KOPT-K1 (cell line): ENCODE results near the gene EFNA4.
A peak's percentile ranks its signal among the peaks of the same experiment; 100 is the strongest.

Experiments used
- H3K27ac ChIP-seq: fragments of 200-600 bp; sonication (generic); 2 replicates; pipeline ENCODE4 v1.5.1; 2016; ENCODE audit warnings: antibody characterized with exemption, mild to moderate bottlenecking, low read depth, low read length; ENCODE audit not compliant: poor library complexity, severe bottlenecking
- H3K36me3 ChIP-seq: fragments of 200-600 bp; sonication (generic); 2 replicates; pipeline ENCODE4 v1.5.1; 2017; ENCODE audit warnings: antibody characterized with exemption, mild to moderate bottlenecking, low read length, moderate library complexity; ENCODE audit not compliant: insufficient read depth
- H3K9me3 ChIP-seq: fragments of 200-600 bp; sonication (generic); 2 replicates; pipeline ENCODE4 v1.5.1; 2017; ENCODE audit warnings: antibody characterized with exemption, low read length, mild to moderate bottlenecking; ENCODE audit not compliant: insufficient read depth, poor library complexity, severe bottlenecking

EFNA4 gene, protein sequence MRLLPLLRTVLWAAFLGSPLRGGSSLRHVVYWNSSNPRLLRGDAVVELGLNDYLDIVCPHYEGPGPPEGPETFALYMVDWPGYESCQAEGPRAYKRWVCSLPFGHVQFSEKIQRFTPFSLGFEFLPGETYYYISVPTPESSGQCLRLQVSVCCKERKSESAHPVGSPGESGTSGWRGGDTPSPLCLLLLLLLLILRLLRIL

DNA sequence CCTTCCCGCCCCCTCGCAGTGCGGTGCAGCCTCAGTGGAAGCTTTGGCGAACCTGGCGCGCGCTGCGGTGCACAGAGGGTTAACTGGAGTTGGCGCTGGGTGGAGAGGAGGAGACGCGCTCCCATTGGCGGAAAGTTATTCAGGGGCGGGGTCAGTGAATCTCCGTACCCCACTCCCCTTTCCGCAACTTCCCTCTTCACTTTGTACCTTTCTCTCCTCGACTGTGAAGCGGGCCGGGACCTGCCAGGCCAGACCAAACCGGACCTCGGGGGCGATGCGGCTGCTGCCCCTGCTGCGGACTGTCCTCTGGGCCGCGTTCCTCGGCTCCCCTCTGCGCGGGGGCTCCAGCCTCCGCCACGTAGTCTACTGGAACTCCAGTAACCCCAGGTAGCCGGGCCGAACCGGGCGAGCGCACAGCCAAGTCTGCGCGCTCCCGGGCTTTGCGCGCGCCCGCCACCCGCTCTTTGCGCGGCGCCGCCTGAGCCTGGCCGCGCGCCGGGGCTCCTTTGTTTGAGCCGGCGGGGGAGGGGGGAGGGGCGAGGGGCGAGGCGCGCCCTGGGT, at the start of gene EFNA4:
Gene EFNA4 (plus strand): TSS at position 191 of the 561 bp plus-strand sequence. CDS start 84 bp downstream, at position 275.
- Histone ChIP-seq H3K36me3 (no peaks in the 10 kb centered on the region), H3K27ac (peak within 1 kb of the TSS; percentile 36), H3K9me3 (no peaks in the 10 kb centered on the region)

DNA sequence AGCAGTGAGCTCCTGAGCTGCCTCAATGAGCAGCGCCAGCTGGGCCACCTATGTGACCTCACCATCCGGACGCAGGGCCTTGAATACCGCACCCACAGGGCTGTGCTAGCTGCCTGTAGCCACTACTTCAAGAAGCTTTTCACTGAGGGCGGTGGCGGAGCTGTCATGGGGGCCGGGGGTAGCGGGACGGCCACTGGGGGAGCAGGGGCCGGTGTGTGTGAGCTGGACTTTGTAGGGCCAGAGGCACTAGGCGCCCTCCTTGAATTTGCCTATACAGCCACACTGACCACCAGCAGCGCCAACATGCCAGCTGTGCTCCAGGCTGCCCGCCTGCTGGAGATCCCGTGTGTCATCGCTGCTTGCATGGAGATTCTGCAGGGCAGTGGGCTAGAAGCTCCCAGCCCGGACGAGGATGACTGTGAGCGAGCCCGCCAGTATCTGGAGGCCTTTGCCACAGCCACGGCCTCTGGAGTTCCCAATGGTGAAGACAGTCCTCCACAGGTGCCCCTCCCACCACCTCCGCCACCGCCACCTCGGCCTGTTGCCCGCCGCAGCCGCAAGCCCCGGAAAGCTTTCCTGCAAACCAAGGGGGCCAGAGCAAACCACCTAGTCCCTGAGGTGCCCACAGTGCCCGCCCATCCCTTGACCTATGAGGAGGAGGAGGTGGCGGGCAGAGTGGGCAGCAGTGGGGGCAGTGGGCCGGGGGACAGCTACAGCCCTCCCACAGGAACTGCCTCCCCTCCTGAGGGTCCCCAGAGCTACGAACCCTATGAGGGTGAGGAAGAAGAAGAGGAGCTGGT, 48.6 kb upstream of the EFNA4 start:
- Histone ChIP-seq H3K9me3 (no peaks in the 10 kb centered on the region), H3K27ac (no peak overlapping the region), H3K36me3 (no peaks in the 10 kb centered on the region)

DNA sequence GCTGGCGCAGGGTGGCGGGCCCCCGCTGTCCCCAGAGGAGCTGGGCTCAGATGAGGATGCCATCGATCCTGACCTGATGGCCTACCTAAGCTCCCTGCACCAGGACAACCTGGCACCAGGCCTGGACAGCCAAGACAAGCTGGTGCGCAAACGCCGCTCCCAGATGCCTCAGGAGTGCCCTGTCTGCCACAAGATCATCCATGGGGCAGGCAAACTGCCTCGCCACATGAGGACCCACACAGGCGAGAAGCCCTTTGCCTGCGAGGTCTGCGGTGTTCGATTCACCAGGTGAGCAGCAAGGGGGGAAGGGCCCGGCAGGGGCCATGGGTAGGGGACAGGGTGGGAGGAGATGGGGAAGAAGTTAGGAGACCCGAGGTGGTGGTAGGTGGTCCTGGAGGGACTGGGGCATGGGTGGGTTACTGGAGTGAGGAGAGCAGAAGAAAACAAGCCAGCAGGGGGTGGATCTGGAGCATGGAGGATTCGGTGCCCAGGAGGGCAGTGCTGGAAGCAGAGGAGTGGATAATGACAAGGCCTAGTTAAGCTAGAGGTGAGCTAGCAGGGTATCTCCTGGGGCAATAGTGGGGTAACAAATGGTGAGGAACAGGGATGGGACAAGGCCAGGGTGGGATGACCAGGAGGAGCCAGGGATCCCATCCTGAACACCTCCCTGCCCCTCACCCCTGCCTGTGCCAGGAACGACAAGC, 47.9 kb upstream of the EFNA4 start:
- Histone ChIP-seq H3K27ac (no peak overlapping the region), H3K36me3 (no peaks in the 10 kb centered on the region), H3K9me3 (no peaks in the 10 kb centered on the region)

DNA sequence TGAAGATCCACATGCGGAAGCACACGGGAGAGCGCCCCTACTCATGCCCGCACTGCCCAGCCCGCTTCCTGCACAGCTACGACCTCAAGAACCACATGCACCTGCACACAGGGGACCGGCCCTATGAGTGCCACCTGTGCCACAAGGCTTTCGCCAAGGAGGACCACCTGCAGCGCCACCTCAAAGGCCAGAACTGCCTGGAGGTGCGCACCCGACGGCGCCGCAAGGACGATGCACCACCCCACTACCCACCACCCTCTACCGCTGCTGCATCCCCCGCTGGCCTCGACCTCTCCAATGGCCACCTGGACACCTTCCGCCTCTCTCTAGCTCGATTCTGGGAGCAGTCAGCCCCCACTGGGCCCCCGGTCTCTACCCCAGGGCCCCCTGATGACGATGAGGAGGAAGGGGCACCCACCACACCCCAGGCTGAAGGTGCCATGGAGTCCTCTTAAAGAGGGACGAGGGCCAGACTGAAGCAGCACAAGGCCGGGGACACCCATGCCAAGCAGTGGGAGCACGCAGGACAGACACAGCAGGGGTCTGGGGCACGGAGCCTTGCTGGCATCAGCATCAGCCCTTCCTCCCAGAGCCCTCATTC, 47.2 kb upstream of the EFNA4 start:
- H3K27ac ChIP-seq: no peak overlapping the region

DNA sequence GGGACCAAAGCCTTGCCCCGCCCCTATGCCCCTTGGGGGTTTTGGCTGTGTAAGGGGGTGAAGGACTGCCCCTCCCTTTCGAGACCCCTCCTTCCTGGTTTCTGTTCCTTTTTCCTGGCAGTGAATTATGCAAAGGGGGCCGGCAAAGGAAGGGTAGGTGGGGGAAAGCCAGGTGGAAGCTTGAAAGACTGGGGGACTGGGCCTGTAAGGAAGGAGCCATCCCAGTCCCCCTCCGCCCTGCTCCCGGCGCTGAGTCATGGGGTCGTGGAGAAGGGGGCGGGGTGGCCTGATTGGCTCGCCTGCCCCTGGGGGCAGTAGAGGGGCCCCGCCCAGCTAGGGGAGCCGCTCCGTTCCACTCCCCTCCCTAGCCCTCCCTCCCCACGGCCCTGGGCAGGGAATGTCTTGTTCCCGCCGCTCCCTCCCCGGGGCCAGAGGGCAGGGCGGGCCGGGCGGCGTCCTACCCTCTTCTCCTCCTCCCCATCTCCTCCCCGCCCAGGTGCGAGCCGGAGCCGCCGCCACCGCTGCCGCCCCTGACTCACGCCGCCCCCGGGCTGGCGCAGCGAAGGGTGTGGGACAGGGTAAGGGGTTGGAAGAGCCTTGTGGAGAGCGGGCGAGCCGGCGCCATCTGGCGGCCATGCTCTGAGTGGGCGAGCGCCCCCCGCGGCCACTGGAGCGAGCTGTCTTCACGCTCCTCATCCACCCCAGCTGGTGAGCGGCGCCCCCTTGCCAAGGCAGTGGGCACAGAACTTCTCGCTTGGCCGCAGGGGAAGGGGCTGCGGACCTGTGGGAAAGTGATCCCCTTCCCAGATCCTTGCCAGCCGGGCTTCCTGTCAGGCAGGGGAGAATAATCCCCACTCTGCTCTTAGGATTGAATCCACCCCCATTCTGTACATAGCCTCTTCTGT, 46.2 kb upstream of the EFNA4 start:
- Histone ChIP-seq H3K36me3 (no peaks in the 10 kb centered on the region), H3K27ac (no peak overlapping the region), H3K9me3 (no peaks in the 10 kb centered on the region)

More for the DNA sequence above, 47.2 kb upstream of the EFNA4 start:
- Histone ChIP-seq H3K36me3 (no peaks in the 10 kb centered on the region), H3K9me3 (no peaks in the 10 kb centered on the region)

DNA sequence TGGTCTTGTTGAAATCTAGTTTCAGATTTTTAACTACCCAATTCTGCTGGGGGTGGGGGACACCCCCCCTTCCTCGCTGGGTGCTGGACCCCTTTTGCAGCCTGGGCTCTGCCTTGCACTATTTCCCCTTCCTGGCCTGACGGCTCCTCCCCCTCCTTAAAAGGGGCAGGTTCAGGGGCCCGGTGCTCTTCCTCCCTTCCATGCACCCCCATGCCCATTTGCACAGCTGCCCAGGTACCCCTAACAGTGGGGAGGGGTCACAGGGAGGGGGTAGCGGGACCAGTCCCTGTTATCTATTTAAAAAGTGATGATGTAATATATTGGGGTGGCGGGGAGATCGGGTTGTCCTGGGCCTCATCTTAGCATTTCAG, 45.6 kb upstream of the EFNA4 start:
- H3K27ac ChIP-seq: no peak overlapping the region
- no peaks in the 10 kb centered on the region for H3K9me3 ChIP-seq
- H3K36me3 ChIP-seq: no peaks in the 10 kb centered on the region

DNA sequence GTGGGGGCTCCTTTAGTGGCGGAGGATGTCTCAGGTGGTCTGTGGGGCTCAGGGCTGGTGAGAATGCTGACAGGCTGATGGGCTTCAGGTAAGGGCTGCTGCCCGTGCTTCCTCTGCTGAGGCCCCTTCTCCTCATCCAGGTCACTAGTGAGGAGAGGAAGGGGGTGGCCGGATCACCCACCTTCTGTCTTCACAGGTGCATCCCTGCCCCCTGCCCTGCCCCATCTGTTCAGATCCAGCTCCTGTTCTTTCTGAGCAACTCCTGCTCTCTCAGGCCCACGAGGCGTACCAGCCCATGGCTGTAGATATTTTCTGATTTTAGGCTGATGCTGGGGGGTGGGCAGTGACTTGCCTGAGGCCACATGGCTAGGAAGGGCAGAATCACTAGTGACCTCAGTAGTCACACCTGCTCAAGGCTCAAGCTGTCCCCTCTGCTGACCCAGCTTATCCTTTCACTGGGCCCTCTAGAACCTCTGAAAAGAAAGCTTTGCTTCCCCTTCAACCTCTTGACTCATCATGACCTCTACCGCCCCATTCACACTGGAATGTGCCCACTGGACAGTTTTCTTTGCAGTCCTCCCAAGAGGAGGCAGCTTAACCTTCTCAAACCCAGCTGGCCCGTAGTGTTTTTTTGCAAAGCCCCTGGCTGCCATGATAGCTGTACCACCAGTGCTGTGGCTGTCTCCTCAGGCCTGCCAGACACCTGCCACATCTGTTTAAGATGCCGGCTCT, 44.8 kb upstream of the EFNA4 start:
- Histone ChIP-seq H3K36me3 (no peaks in the 10 kb centered on the region), H3K9me3 (no peaks in the 10 kb centered on the region), H3K27ac (no peak overlapping the region)

DNA sequence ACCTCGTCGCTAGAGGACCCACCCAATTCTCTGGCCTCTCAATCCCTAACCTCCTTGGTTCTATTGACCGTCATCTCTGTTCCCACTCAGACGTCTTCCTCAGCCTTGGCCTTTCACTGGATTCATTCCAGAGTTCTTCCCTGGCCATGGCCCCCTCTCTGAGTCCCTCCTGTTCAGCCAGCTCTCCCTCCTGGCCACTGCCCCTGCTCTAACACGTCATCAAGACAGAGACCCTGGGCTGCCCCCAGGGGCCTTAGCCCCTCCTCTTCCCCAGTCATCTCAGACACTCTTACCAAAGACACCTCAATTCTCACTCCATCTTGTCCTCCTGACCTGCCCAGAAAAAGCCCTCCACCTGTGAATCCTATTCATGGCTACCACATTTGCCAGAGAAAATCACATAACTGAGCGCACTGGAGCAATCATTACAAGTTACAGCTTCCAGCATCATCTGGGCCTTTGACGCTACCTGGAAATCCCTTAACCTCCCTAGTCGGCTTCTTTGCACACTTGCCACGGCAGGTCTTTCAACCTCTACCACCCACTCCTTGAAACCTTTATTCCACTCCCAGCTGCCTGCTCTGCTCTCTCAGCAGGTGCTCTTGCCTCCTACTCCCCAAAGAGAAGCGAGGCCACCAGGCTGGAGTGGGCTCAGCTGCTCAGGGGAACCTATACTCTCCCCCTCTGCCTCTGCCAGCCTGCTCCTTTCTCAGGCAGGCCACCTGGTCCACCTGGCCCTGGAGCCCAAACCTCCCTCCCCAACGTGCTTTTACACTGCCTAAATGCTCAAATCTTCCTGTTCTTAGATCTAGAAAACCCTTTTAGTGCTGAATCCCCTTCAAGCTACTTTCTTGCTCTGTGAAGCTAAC, 43.9 kb upstream of the EFNA4 start:
- no peaks in the 10 kb centered on the region for H3K9me3 ChIP-seq
- H3K36me3 ChIP-seq: no peaks in the 10 kb centered on the region
- H3K27ac ChIP-seq: no peak overlapping the region

DNA sequence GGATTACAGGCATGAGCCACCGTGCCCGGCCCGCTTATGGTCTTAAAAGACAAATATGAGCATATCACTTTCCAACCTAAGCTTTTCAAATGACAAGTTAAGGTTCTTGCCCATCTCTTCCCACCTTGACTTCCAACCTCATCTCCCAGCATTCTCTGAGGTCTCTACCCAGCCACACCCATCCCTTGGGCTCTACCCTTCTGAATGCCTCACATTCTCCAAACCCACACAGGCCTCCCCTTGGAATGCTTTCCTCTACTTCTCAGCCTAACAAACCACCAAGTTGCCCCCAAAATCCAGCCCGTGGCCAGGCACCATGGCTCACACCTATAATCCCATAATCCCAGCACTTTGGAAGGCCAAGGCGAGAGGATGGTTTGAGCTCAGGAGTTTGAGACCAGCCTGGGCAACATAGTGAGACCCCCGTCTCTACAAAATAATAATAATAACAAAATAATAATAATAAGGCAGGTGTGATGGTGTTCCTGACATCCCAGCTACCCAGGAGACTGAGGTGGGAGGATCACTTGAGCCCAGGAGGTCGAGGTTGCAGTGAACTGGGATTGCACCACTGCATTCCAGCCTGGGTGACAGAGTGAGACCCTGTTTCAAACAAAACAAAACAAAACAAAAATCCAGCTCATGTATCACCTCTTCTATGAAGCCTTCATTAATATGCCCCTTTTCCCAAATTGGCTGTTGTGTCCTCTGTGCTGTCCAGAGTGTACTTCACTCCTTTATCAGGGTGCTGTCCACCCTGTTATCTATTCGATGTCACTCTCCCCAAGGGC, 41.2 kb upstream of the EFNA4 start:
- H3K36me3 ChIP-seq: no peaks in the 10 kb centered on the region

DNA sequence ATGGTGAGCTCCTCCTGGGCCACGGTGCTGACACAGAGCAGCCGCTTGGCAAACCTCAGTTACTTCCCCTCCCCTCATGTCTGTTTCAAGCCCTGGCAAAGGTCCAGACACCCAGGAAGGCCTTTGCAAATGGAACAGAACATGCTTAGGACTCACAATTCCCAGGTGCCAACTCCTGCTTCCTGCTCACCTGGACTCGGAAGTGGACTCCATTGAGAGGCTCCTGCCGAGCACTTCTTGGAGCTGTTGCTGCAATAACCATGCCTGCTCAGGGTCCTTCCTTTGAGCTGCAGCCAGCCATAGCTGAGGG, 40.7 kb upstream of the EFNA4 start:
- no peak overlapping the region for H3K27ac ChIP-seq
- no peaks in the 10 kb centered on the region for H3K9me3 ChIP-seq
- H3K36me3 ChIP-seq: no peaks in the 10 kb centered on the region

More for the DNA sequence above, 41.2 kb upstream of the EFNA4 start:
- Histone ChIP-seq H3K9me3 (no peaks in the 10 kb centered on the region), H3K27ac (no peak overlapping the region)

DNA sequence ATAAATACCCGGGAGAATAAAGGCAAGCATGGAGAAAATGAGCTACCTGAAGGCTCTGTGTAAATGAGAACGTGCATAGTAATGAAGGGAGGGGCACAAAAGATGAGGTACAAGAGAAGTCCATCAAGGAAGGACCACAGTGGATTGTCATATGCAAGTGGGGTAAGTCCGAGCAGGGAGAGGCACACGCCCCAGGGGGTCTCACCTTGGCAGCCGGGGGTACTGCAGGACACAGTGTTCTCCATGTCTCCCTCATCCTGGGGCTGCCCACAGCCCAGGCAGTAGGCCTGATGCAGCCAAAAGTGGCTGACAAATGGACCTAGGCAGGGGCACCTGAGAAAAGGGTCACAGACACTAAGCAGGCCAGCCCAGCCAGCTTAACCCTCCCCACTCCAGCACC, 39.9 kb upstream of the EFNA4 start:
- Histone ChIP-seq H3K9me3 (no peaks in the 10 kb centered on the region), H3K36me3 (no peaks in the 10 kb centered on the region), H3K27ac (no peak overlapping the region)

DNA sequence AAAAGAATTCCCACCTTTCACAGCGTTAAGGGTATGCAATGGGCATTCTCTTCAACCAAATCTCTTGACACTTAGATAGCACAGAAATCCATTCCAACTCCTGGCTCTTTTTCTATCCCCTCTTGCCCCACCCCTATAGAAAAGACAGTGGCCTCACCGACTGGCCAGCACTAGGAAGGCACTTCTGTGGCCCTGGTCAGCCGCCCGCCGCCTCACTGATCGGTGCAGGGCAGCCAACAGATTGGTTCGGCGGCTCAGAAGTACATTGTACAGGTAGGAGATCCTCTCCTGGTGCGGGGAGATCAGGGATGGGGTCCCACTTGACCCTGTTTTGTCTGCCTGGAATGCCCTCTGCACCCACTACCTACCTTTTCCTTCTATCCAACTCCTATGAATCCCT, 39.2 kb upstream of the EFNA4 start:
- Histone ChIP-seq H3K36me3 (no peaks in the 10 kb centered on the region), H3K9me3 (no peaks in the 10 kb centered on the region), H3K27ac (no peak overlapping the region)
